HG03442 (cell line): ENCODE results near the gene PRSS33.

Experiments used
- ATAC-seq: cut with Tn5 transposase; IDR thresholded peaks from one replicate; pipeline ENCODE4 v1.9.1; 2021; ENCODE audit warnings: mild to moderate bottlenecking, moderate library complexity; ENCODE audit not compliant: unreplicated experiment

Gene PRSS33

DNA sequence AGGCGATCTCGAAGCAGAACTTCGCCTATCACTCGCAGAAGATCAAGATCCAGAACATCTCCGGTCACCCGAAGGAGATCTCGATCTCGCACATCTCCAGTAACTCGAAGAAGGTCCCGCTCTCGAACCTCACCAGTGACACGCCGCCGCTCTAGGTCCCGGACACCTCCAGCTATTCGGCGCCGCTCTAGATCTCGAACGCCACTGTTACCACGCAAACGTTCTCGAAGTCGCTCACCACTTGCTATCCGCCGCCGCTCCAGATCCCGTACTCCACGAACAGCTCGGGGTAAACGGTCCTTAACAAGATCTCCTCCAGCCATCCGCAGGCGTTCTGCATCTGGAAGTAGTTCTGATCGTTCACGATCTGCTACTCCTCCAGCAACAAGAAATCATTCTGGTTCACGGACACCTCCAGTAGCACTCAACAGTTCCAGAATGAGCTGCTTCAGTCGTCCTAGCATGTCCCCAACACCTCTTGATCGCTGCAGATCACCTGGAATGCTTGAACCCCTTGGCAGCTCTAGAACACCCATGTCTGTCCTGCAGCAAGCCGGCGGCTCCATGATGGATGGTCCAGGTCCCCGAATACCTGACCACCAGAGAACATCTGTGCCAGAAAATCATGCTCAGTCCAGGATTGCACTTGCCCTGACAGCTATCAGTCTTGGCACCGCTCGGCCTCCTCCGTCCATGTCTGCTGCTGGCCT is 20.8 kb downstream of the PRSS33 start:
- no peak for ATAC-seq

DNA sequence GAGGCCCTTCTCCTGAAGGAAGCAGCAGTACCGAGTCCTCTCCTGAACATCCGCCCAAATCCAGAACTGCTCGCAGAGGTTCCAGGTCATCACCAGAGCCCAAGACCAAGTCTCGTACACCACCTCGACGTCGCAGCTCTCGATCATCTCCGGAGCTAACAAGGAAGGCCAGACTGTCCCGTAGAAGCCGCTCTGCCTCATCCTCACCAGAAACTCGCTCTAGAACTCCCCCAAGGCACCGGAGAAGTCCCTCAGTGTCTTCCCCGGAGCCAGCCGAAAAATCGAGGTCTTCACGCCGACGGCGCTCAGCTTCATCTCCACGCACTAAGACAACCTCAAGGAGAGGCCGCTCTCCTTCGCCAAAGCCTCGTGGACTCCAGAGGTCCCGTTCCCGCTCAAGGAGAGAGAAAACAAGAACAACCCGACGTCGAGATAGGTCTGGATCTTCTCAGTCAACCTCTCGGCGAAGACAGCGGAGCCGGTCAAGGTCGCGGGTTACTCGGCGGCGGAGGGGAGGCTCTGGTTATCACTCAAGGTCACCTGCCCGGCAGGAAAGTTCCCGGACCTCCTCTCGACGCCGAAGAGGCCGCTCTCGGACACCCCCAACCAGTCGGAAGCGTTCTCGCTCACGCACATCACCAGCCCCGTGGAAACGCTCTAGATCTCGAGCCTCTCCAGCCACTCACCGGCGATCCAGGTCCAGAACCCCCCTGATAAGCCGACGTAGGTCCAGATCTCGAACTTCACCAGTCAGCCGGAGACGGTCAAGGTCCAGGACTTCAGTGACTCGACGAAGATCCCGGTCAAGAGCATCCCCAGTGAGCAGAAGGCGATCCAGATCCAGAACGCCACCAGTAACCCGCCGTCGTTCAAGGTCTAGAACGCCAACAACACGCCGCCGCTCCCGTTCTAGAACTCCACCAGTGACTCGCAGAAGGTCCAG is 21.6 kb downstream of the PRSS33 start:
- no peak for ATAC-seq

DNA sequence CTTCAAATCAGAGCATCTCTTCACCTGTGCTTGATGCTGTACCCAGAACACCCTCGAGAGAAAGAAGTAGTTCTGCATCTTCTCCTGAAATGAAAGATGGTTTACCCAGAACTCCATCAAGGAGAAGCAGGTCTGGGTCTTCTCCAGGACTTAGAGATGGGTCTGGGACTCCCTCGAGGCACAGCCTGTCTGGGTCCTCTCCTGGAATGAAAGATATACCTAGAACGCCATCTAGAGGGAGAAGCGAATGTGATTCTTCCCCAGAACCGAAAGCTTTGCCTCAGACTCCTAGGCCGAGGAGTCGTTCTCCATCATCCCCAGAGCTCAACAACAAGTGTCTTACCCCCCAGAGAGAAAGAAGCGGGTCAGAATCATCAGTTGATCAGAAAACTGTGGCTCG is 22.6 kb downstream of the PRSS33 start:
- ATAC-seq = no peak

DNA sequence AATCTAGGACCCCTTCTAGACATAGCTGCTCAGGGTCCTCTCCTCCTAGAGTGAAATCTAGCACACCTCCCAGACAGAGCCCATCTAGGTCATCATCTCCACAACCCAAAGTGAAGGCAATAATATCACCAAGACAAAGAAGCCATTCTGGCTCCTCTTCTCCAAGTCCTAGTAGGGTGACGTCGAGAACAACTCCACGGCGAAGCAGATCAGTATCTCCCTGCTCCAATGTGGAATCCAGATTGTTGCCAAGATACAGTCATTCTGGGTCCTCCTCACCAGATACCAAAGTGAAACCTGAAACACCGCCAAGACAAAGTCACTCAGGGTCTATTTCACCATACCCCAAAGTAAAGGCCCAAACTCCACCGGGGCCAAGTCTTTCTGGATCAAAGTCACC is 24.2 kb downstream of the PRSS33 start:
- ATAC-seq = no peak

DNA sequence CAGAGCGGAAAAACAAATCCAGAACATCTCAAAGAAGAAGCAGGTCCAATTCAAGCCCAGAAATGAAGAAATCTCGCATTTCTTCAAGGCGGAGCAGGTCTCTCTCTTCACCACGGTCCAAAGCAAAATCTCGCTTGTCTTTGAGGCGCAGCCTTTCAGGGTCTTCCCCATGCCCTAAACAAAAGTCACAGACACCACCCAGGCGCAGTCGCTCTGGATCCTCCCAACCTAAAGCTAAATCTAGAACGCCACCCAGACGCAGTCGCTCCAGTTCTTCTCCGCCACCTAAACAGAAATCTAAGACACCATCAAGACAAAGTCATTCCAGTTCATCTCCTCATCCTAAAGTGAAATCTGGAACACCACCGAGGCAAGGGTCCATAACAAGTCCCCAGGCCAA is 24.6 kb downstream of the PRSS33 start:
- no peak for ATAC-seq

DNA sequence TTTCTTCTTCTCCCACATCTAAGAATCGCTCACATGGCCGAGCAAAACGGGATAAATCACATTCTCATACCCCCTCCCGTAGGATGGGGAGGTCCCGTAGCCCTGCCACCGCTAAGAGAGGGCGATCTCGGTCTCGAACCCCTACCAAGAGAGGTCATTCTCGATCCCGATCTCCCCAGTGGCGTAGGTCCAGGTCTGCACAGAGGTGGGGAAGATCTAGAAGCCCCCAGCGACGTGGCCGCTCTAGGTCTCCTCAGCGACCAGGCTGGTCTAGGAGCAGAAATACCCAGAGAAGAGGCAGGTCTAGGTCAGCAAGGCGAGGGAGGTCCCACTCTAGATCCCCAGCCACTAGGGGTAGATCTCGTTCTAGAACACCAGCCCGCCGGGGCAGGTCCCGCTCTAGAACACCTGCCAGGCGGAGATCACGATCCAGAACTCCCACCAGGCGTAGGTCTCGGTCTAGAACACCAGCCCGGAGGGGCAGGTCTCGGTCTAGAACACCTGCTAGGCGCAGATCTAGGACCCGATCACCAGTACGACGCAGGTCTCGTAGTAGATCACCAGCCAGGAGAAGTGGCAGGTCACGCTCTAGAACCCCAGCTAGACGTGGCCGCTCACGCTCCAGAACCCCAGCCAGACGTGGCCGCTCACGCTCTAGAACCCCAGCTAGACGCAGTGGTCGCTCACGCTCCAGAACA is 25.3 kb downstream of the PRSS33 start:
- ATAC-seq = no peak

DNA sequence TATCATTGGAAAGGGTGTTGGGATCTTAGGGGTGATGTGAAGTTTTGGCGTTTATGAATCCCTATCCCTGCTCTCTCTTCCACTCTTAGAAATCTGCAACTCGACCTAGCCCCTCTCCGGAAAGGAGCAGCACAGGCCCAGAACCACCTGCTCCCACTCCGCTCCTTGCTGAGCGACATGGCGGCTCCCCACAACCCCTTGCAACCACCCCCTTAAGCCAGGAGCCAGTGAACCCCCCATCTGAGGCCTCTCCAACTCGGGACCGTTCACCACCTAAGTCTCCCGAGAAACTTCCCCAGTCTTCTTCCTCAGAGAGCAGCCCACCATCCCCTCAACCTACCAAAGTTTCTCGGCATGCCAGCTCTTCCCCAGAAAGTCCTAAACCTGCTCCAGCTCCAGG is 25.9 kb downstream of the PRSS33 start:
- no peak for ATAC-seq

DNA sequence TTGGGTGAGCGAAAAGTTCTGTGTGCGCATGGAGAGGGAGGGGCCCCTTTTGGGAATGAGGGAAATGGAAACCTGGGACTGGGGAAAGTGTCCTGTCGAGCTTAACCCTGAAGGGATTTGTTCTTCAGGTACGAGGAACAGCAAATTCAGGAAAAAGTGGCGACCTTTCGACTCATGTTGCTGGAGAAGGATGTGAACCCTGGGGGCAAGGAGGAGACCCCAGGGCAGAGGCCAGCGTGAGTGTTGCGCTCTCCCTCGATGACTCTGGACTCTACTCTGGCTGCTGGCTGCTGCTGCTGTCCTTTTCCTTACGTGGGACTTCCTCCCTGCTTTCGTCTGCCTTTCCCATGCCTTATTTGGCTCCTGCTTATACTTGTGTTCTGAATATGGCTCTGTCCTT is 30.0 kb downstream of the PRSS33 start:
- ATAC-seq = no peak

DNA sequence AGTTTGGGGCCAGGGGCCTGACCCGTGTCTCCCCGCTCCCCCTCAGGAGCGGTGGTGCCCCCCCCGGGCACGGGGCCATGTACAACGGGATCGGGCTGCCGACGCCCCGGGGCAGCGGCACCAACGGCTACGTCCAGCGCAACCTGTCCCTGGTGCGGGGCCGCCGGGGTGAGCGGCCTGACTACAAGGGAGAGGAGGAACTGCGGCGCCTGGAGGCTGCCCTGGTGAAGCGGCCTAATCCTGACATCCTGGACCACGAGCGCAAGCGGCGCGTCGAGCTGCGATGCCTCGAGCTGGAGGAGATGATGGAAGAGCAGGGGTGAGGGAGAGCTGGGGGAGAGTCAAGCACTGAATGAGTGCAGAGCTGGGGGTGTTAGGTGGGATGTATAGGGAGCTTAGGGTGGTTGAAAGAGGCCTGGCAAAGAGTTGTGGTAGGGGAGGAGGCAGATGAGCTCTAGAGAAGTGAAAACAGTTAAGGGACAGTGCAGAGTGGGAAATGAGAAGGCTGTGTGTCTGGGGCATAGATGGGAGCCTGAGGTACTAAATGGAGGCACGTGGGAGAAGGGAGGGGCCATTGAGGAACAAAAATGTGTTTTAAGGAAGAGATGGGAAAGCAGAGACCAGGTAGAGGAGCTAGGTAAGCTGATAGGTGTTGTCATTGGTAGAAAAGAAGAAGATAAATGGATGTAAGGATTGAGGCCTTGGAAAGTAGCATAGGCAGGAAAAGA is 30.9 kb downstream of the PRSS33 start:
- no peak for ATAC-seq

DNA sequence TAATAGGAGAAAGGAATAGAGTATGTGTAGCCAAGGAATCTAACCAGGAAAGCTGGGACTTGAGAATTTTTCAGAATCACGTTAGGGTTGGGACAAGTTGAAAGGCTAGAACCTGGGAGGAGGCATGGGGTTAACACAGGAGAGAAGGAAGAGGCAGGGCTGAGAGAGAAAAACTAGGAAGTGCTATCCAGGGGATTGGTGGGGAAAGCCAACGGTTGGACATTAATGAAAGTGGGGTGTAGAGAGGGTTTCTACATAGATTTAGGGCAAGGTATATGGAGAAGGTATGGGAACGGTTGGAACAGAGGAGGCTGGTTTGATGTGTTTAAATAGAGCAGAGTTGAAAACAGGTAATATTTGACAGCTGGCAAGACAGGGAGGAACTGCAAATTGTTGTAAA is 32.2 kb downstream of the PRSS33 start:
- no peak for ATAC-seq

DNA sequence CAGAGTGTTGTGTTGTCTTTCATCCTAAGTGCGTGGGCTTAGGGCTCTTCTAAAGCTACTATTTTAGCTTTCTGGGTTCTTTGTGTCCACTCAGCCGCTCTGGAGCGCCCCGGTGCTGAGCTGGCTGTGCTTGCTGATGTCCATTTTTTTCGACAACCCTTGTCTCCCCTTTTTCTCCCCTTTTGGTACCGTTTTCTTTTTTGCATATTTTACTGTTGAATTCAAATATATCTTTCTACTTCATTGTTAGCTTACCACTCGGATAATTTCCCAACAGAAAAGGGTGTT is 33.7 kb downstream of the PRSS33 start:
- ATAC-seq = no peak

DNA sequence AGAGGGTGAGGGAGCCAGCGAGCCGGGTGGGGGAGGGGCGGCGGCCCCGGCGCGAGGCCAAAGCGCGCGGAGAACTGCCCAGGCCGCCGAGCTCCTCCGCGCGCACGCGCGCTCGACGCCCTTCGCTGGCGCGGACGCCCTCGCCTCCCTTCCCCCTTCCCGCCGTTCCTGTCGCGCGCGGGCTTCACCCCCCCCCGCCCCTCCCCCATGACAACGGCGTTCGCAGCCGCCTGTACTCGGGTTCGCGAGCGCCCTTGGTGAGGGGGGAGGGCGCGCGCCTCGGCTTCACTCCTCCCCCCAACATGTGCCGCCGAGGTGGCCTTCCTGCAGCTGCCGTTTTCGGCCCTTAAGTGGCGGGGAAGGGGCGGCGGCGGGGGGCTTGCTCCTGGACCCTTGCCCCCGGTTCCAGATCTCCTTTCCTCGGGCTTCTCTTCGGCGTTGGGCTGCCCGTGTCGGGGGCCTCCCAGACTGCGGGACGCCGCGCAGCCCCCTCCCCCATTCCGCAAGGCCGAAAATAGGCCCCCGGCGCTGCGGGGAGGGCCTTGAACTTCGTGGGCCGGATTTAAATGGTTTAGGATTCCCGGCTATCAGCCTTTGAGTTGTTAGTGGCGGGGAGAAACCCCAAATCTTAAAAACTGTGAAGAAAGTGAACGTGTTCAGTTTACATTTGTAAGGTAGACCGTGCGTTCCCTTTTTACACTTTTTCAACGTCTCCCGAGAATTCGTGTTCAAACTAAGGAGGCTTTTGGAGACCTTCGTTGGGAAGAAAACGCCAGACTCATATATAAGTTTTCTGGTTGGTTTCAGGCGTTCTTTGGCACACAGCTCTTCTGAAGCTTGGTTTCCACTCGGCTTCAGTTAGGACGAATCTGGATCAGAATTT is 34.3 kb downstream of the PRSS33 start:
- peak; percentile 34 for ATAC-seq

DNA sequence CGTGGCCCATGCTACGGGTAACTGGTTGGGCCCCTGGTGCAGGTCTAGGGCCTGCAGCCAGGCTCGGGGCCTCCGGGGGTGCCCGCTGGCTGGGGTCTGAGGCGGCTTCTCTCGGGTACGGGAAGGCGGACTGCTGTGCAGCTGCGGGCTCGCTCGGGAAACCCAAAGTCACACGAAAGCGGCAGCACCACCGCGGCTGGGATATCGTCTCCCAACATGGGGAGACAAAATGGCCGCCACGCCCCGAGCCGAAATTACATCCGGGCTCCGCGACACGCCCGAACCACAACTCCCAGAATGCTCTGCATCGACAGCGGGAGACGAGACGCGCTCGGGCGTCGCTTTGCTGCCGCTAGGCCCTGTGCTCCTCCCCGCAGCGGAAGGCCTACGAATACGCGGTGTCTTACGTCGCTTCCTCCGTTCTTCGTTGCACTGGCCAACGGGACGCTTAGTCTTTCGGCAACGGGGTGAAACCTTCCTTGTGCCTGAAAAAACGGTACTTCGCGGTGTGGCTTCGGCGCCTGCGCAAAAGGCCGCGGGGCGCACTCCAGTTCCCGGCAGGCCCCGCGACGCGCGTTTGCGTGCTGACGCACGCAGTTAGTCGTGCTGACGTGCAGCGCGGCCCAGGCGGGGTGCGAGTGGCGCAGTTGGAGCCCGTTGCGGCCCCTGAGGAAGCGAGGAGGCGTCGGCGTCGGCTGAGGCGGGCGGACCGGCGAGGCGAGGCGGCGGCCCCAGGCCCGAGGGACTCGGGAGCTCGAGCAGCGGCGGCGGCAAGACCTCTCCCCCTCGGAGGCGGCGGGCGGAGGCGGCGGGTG is 35.1 kb downstream of the PRSS33 start, which contains the start of gene SRRM2:
Gene SRRM2, plus strand, starts transcription at position 604 of the 815 bp plus-strand sequence. CDS start 3,727 bp downstream, outside the sequence.
- ATAC-seq = peak; percentile 82

DNA sequence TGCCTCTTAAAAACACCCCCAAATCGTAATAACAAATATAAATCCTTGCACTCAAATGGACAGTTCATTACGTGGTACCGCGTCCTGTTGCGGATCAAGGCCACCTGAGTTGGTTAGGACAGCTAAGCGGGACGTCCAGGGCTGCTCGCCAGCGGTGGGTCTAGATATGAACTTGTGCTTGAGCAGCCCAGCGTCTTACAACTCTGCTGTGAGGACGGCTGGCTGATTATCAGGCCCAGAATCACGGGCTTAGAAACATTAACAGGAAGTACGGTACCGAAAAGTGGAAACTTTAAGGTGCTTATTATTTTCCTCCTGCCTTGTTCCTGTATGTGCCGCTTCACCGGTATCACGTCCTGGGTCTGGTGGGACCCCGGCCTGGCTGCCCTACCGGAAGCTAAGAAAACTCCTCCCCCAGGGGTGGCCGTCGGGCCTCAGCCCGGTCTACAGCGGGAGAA is 35.8 kb downstream of the PRSS33 start:
- no peak for ATAC-seq

DNA sequence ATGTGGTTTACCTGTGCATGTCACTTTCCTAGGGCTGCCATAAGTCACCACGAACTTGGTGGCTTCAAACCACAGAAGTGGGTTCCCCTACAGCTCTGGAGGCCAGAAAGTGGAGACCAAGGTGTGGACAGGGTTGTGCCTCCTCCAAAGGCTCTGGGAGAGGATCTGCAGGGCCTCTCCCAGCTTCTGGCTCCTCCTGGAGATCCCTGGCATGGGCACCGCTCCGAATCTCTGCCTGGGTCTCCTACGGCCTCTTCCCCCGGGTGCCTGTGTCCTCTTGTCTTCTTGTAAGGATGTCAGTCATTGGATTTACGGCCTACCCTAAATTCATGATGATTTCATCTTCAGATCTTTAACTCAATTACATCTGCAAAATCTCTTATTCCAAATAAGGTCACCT is 37.4 kb downstream of the PRSS33 start:
- no peak for ATAC-seq

DNA sequence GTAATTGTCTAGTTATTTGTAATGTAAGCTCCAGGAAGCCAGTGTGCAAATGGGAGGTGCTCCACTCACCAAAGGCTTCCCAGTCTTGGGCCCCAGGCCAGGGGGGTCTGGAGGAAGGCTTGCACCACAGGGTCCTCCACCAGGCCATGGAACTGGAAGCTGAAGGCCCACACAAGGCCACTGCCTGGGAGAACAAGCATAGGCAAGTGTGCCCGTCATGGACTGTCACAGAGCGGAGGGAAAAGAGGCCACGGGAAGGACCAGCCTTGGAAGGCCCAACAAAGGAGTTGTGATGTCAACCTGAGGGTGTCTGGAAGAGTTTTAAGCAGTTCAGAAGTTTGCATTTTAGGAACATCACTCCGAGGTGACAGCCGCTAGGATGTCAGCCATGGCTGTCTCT is 37.9 kb downstream of the PRSS33 start:
- no peak for ATAC-seq

DNA sequence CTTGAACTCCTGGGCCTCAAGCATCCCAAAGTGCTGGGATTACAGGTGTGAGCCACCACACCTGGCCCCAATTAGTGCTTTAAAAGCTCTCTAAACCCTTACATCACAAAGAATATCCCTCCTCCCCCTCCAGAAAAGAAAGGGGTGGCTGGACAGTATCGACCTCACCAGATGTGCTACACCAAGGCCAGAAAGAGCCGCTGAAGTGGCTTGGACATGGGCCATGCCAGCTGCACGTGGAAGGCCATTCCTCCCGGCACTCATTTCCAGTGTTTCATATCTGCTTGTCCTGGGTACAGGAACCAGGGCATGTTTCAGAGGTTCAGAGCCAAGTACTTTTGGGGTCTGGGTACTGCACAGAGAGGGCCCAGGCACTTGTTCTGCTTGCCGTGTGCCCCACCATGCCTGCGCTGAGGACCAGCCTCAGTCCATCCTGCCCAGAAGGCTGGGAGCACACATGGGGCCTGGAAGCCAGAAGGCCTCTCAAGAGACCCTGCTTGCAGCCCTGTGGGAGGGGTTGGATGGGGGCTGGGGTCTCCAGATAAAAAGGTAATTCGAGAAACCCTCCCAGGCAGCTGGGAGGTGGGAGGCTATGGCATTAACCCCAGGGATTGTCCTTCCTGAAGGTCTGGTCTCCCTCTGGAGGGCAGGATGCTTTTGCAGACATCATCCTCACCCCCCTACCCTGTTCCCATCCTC is 38.5 kb downstream of the PRSS33 start:
- no peak for ATAC-seq

DNA sequence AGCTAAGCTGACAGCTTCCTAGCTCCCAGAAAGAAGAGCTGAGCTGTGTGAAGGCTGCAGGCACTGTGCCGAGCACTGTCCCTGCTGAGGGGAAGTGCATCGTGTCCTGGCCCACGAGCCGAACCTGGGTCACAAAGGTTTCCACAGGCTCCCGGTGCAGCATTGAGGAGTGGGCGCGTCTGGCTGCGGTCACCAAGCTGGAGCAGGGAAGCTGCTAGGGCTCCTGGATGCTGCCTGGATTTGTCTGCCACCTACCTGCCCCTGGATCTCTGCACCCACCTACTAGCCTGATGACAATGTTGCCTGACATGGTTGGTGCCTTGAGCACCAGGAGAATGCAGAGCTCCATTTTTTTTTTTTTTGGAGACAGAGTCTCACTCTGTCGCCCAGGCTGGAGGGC is 41.4 kb downstream of the PRSS33 start:
- no peak for ATAC-seq
